Measurements from ENCODE around the gene ABCA3. TPM values are rescaled to one million over a fixed set of nuclear protein-coding genes. Genes with fewer than 3 reads are reported as not detected.
"Not testable (repeated sequence)": the region's sequence is repeated elsewhere in the genome, so short reads cannot be mapped to it uniquely, and the experiment has no call there.

Gene ABCA3
- 10 to 100 TPM in 2 of 4 donors, 1 to 10 TPM in 2; 6.8 to 17.9 (median 11.0) TPM for total RNA-seq

DNA sequence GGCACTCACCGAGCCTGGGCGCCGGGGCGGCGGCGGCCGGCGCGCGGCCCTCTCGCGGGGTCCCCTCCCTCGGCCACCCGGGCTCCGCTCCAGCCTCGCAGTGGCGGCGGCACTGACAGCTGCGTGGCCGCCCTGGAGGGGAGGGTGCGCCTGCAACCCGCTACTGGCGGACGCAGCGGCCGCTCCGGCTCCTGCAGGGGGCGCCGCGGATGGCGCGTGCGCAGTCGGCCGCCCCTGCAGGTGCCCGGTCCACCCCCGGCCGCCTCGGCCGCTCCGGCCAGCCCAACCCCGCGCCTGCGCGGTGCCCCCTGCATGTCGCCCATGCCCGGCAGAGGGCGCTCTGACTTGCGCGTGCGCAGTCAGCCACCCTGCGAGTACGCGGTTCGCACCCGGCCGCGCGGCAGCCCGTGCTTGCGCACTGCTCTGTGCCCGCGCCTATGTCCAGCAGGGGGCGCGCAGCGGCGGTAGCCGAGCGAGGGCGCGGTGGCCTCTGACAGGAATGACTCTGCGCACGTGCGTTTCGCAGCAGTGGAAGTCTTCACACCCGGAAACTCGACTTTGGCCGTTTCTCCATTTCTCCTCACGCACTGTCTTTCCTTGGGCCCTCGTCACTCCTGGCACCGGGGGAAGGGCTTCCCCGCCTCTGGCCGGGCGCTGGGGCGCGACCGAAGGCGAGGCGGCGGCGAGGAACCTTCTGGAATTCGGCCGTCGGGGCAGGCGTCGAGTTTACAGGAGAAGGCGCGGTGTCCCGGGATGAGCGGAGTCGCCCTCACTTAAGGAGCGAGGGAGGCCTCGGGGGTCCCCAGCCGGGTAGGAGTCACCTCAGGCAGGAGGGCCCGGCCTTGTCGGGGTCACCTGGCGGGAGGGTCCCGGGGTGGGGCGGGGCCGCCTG lies at the start of gene ABCA3:
Gene ABCA3 (minus strand): TSS at position 165 of the 892 bp plus-strand sequence. CDS start 14,262 bp downstream, outside the sequence.
- Histone ChIP-seq H3K27me3 (no peaks in the 10 kb centered on the region), H3K4me3 (peak within 1 kb of the TSS; percentile 80), H3K4me1 (peaks cover 29% of the 10 kb centered on the region), H3K9me3 (no peaks in the 10 kb centered on the region), H3K27ac (no peak within 1 kb of the TSS), H3K36me3 (no peaks in the 10 kb centered on the region)
- 16% methylated on average over 41 of the region's 110 CpGs for WGBS
- peak; percentile 15 to 92 (median 84) for TF ChIP-seq POLR2AphosphoS5 (IDR thresholded peaks at IDR 0.05)
- TF ChIP-seq, protein P1, sequence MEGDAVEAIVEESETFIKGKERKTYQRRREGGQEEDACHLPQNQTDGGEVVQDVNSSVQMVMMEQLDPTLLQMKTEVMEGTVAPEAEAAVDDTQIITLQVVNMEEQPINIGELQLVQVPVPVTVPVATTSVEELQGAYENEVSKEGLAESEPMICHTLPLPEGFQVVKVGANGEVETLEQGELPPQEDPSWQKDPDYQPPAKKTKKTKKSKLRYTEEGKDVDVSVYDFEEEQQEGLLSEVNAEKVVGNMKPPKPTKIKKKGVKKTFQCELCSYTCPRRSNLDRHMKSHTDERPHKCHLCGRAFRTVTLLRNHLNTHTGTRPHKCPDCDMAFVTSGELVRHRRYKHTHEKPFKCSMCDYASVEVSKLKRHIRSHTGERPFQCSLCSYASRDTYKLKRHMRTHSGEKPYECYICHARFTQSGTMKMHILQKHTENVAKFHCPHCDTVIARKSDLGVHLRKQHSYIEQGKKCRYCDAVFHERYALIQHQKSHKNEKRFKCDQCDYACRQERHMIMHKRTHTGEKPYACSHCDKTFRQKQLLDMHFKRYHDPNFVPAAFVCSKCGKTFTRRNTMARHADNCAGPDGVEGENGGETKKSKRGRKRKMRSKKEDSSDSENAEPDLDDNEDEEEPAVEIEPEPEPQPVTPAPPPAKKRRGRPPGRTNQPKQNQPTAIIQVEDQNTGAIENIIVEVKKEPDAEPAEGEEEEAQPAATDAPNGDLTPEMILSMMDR (IDR thresholded peaks at IDR 0.05), result peak; percentile 100
- TF ChIP-seq EP300 (IDR thresholded peaks at IDR 0.05), result no peak
- no peak for TF ChIP-seq POLR2A (IDR thresholded peaks at IDR 0.05)
- peak; percentile 92 to 93 for DNase-seq (ENCODE audit: low spot score in 2 of 2)

DNA sequence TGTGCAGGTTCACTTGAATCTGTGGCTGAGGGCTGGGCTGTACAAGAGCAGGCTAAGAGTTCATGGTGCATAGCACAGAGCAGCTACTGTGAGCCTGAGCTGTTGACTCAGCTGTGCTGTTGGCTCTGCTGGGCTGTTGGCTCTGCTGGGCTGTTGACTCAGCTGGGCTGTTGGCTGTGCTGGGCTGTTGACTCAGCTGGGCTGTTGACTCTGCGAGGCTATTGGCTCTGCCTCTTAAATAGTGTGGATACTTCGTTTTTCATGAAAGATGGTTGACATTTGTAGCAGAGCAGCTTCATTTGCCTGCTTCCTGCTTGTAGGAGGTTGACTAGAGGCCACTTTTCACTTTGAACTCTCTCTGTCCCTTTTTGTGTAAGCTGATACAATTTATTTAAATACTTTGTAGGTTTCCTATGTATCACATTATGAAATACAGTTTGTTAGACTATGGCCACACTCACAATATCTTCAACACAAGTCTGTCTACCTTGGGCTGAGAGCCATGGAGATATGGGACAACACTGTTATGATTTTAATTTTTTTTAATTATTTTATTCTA lies 48.4 kb upstream of the ABCA3 start:
- H3K36me3 ChIP-seq, result no peaks in the 10 kb centered on the region
- peaks cover 5% of the 10 kb centered on the region for H3K9me3 ChIP-seq
- no peaks in the 10 kb centered on the region for H3K27me3 ChIP-seq
- no peak for DNase-seq (ENCODE audit: low spot score in 2 of 2)
- no peak overlapping the region for H3K4me3 ChIP-seq
- no peak overlapping the region for H3K27ac ChIP-seq
- H3K4me1 ChIP-seq, result no peaks in the 10 kb centered on the region
- TF ChIP-seq EP300 (IDR thresholded peaks at IDR 0.05) (no peak), POLR2A (IDR thresholded peaks at IDR 0.05) (no peak), POLR2AphosphoS5 (IDR thresholded peaks at IDR 0.05) (no peak)
- TF ChIP-seq, protein P1 (IDR thresholded peaks at IDR 0.05), result no peak
- 27% methylated on average over 2 of the region's 2 CpGs for WGBS

DNA sequence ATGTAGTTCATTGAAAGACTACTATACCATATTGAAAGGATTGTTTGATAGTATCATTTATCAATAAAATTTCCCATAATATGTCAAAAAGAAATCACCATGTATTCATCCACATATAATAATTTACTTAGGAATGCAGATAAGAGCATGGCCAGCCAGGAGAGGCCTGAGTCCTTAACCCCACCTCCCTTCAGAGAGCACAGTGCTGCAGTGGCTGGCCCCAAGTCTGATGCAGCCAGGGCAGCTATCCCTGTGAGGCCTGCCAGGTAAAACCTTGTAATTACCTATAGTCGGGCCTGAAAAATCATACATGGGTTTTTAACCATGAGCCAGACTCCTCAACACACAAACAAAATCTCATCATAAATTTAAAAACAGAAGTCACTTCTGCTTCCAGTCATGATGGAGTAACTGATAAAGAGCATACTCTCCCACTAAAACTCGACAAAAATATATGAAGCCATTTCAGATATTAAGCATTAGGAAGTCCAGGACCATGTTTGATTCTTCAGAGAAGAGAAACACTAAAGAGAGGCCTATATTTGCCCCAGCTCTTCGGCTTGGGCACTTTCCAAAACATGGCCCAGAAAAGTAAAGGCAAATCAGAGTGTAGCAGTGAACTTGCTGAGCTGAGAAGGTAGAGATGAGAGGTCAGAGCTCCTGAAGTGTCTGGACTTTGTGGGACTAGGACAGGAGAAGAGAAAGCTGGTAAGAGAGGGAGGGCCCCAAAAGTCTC lies 47.8 kb upstream of the ABCA3 start:
- Histone ChIP-seq H3K4me3 (no peak overlapping the region), H3K4me1 (no peaks in the 10 kb centered on the region), H3K9me3 (peaks cover 5% of the 10 kb centered on the region), H3K36me3 (no peaks in the 10 kb centered on the region), H3K27me3 (no peaks in the 10 kb centered on the region), H3K27ac (no peak overlapping the region)
- WGBS, result 78% methylated on average over 3 of the region's 3 CpGs
- TF ChIP-seq, protein P1 (IDR thresholded peaks at IDR 0.05), result no peak
- no peak for TF ChIP-seq POLR2AphosphoS5 (IDR thresholded peaks at IDR 0.05)
- no peak for TF ChIP-seq POLR2A (IDR thresholded peaks at IDR 0.05)
- TF ChIP-seq EP300 (IDR thresholded peaks at IDR 0.05), result no peak
- DNase-seq (ENCODE audit: low spot score in 2 of 2), result no peak

DNA sequence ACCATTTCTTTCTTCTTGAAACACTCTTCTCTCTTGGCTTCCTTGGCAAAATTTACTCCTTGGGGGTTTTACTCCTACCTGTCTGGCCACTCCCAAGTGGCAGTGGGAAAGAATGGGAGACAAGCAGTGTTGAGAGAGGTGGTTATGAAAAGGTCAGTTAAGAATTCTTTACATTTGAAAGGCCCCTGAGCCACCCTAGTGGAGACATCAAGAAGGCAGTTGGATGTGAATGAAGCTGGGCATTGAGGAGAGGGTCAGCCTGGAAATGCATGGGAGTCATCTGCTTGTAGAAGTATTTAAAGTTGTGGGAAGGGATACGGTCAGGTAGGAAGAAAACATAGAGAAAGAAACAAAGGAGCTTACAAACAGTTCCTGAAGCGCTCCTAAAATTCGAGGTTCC lies 46.5 kb upstream of the ABCA3 start:
- Histone ChIP-seq H3K4me1 (no peaks in the 10 kb centered on the region), H3K27ac (no peak overlapping the region), H3K27me3 (no peaks in the 10 kb centered on the region), H3K4me3 (no peak overlapping the region), H3K36me3 (no peaks in the 10 kb centered on the region), H3K9me3 (peaks cover 5% of the 10 kb centered on the region)
- no peak for TF ChIP-seq POLR2A (IDR thresholded peaks at IDR 0.05)
- WGBS, result 75% methylated on average over 3 of the region's 3 CpGs
- no peak for DNase-seq (ENCODE audit: low spot score in 2 of 2)

DNA sequence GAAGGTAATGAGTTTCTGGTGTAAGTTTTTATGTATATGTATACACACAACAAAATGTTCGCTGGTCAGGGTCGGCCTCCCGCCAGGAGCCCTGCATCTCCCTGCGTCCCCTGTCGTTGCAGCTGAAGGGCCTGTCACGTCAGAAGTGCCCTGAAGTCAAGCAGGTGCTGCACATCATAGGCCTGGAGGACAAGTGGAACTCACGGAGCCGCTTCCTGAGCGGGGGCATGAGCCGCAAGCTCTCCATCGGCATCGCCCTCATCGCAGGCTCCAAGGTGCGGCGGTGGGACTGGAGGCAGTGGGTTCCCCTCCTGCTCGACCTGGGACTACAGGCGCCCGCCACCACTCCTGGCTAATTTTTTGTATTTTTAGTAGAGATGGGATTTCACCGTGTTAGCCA lies 45.5 kb upstream of the ABCA3 start:
- WGBS, result 88% methylated on average over 11 of the region's 19 CpGs

More for the DNA sequence above, 45.5 kb upstream of the ABCA3 start:
- H3K4me1 ChIP-seq; H3K4me3 ChIP-seq; H3K27ac ChIP-seq; H3K27me3 ChIP-seq; H3K36me3 ChIP-seq; DNase-seq (ENCODE audit: low spot score in 2 of 2); H3K9me3 ChIP-seq: not testable (repeated sequence)

Data from suprapubic skin (tissue), 4 donors.